H9 (cell line): ENCODE measurements around the gene CLEC16A. TPM values are rescaled to one million over a fixed set of nuclear protein-coding genes. Genes with fewer than 3 reads are reported as not detected.

ENCODE experiments used
- DNase-seq: peaks from one replicate; pipeline ENCODE4 v3.0.0-alpha.2; 2017
- H2AFZ ChIP-seq: one replicate; pipeline ENCODE4 v1.6.1; 2013; ENCODE audit warnings: mild to moderate bottlenecking, low read length, control low read depth, moderate library complexity
- H2AK5ac ChIP-seq: 2 replicates; pipeline ENCODE4 v1.6.1; 2013; ENCODE audit warnings: low read length, control low read depth, mixed read lengths; ENCODE audit not compliant: insufficient read length
- H2BK120ac ChIP-seq: one replicate; pipeline ENCODE4 v1.6.1; 2013; ENCODE audit warnings: low read depth, mild to moderate bottlenecking, low read length, control low read depth, inconsistent platforms; ENCODE audit not compliant: poor library complexity, severe bottlenecking
- H2BK12ac ChIP-seq: 2 replicates; pipeline ENCODE4 v1.6.1; 2013; ENCODE audit warnings: low read length, control low read depth, mixed read lengths, low read depth; ENCODE audit not compliant: insufficient read length
- H2BK15ac ChIP-seq: 2 replicates; pipeline ENCODE4 v1.6.1; 2013; ENCODE audit warnings: low read depth, low read length, control low read depth
- H2BK20ac ChIP-seq: one replicate; pipeline ENCODE4 v1.6.1; 2013; ENCODE audit warnings: low read depth, mild to moderate bottlenecking, low read length, control low read depth, inconsistent platforms; ENCODE audit not compliant: poor library complexity, severe bottlenecking
- H2BK5ac ChIP-seq: 2 replicates; pipeline ENCODE4 v1.6.1; 2013; ENCODE audit warnings: low read length, control low read depth, mixed read lengths; ENCODE audit not compliant: insufficient read length
- H3K14ac ChIP-seq: 2 replicates; pipeline ENCODE4 v1.6.1; 2013; ENCODE audit warnings: low read length, control low read depth; ENCODE audit not compliant: insufficient read depth
- H3K18ac ChIP-seq: 2 replicates; pipeline ENCODE4 v1.6.1; 2013; ENCODE audit warnings: low read depth, mild to moderate bottlenecking, mixed read lengths, low read length, control low read depth; ENCODE audit not compliant: insufficient read length
- H3K23ac ChIP-seq: 2 replicates; pipeline ENCODE4 v1.6.1; 2013; ENCODE audit warnings: low read length, control low read depth, mixed read lengths, low read depth; ENCODE audit not compliant: insufficient read length
- H3K23me2 ChIP-seq: 2 replicates; pipeline ENCODE4 v1.6.1; 2013; ENCODE audit warnings: low read depth, mild to moderate bottlenecking, mixed read lengths, low read length, control low read depth; ENCODE audit not compliant: insufficient read length, poor library complexity, severe bottlenecking
- H3K27ac ChIP-seq: 2 replicates; pipeline ENCODE4 v1.5.1; 2013; ENCODE audit warnings: low read length, control low read depth, mixed read lengths, low read depth; ENCODE audit not compliant: insufficient read length
- H3K27me3 ChIP-seq: 2 replicates; pipeline ENCODE4 v1.6.1; 2013; ENCODE audit warnings: low read length, control low read depth, inconsistent platforms; ENCODE audit not compliant: insufficient read depth
- H3K4ac ChIP-seq: 2 replicates; pipeline ENCODE4 v1.6.1; 2013; ENCODE audit warnings: low read depth, mild to moderate bottlenecking, control low read depth, inconsistent platforms, low read length, moderate library complexity
- H3K4me1 ChIP-seq: 2 replicates; pipeline ENCODE4 v1.6.1; 2013; ENCODE audit warnings: low read length, control low read depth, inconsistent platforms; ENCODE audit not compliant: insufficient read depth
- H3K4me2 ChIP-seq: 2 replicates; pipeline ENCODE4 v1.6.1; 2013; ENCODE audit warnings: low read length, control low read depth, mixed read lengths; ENCODE audit not compliant: insufficient read length, insufficient read depth
- H3K56ac ChIP-seq: 2 replicates; pipeline ENCODE4 v1.6.1; 2013; ENCODE audit warnings: low read depth, mild to moderate bottlenecking, mixed read lengths, low read length, control low read depth; ENCODE audit not compliant: insufficient read length
- H3K79me1 ChIP-seq: 2 replicates; pipeline ENCODE4 v1.6.1; 2013; ENCODE audit warnings: low read depth, mild to moderate bottlenecking, moderate library complexity, low read length, control low read depth, inconsistent platforms; ENCODE audit not compliant: insufficient read depth, poor library complexity, severe bottlenecking
- H3K79me2 ChIP-seq: 2 replicates; pipeline ENCODE4 v1.6.1; 2013; ENCODE audit warnings: low read length, control low read depth, inconsistent platforms; ENCODE audit not compliant: insufficient read depth
- H3K9ac ChIP-seq: 2 replicates; pipeline ENCODE4 v1.6.1; 2013; ENCODE audit warnings: low read length, control low read depth, mixed read lengths; ENCODE audit not compliant: insufficient read length; ENCODE audit errors: extremely low read depth
- H3K9me3 ChIP-seq: one replicate; pipeline ENCODE4 v1.6.1; 2013; ENCODE audit warnings: low read depth, low read length, inconsistent platforms; ENCODE audit not compliant: control insufficient read depth
- H3T11ph ChIP-seq: one replicate; pipeline ENCODE4 v1.6.1; 2013; ENCODE audit warnings: mild to moderate bottlenecking, low read length, control low read depth, inconsistent platforms
- H4K20me1 ChIP-seq: one replicate; pipeline ENCODE4 v1.6.1; 2013; ENCODE audit not compliant: control insufficient read depth, insufficient read length, insufficient read depth
- H4K5ac ChIP-seq: 2 replicates; pipeline ENCODE4 v1.6.1; 2013; ENCODE audit warnings: low read depth, mild to moderate bottlenecking, mixed read lengths, low read length, control low read depth; ENCODE audit not compliant: insufficient read length
- H4K8ac ChIP-seq: replicated peaks from 2 replicates; pipeline ENCODE4 v1.6.1; 2013; ENCODE audit warnings: low read length, control low read depth, mixed read lengths, low read depth; ENCODE audit not compliant: insufficient read length
- H4K91ac ChIP-seq: 2 replicates; pipeline ENCODE4 v1.6.1; 2013; ENCODE audit warnings: low read depth, mild to moderate bottlenecking, moderate library complexity, mixed read lengths, low read length, control low read depth; ENCODE audit not compliant: insufficient read length
- H3K27ac Mint-ChIP-seq, 3 experiments: 2 replicates in 2 of 3; 3 replicates in 1 of 3; pipeline ENCODE4 v1.8.0; 2020 to 2021; ENCODE audit warnings: mixed read lengths in 3 of 3, mild to moderate bottlenecking in 1 of 3, moderate library complexity in 1 of 3
- H3K27me3 Mint-ChIP-seq: 2 replicates; pipeline ENCODE4 v1.8.0; 2021; ENCODE audit warnings: low read depth, mild to moderate bottlenecking, moderate library complexity, mixed read lengths
- H3K36me3 Mint-ChIP-seq, 3 experiments: 2 replicates in 2 of 3; 3 replicates in 1 of 3; pipeline ENCODE4 v1.8.0; 2020 to 2021; ENCODE audit warnings: low read depth in 3 of 3, mixed read lengths in 3 of 3; ENCODE audit not compliant: insufficient read depth in 1 of 3
- H3K4me1 Mint-ChIP-seq, 2 experiments: 2 replicates each; pipeline ENCODE4 v1.8.0; 2020; ENCODE audit warnings: mixed read lengths in 2 of 2
- H3K4me3 Mint-ChIP-seq, 2 experiments: 2 replicates in 1 of 2; 3 replicates in 1 of 2; pipeline ENCODE4 v1.8.0; 2020 to 2021; ENCODE audit warnings: mild to moderate bottlenecking in 2 of 2, mixed read lengths in 2 of 2, moderate library complexity in 1 of 2
- H3K9me3 Mint-ChIP-seq, 2 experiments: 2 replicates in 1 of 2; 3 replicates in 1 of 2; pipeline ENCODE4 v1.8.0; 2020; ENCODE audit warnings: mild to moderate bottlenecking in 2 of 2, mixed read lengths in 2 of 2, moderate library complexity in 1 of 2
- CTCF ChIP-seq: fragments of 200-600 bp; sonication (generic); conservative IDR thresholded peaks from 3 replicates; pipeline ENCODE4 v1.8.0; 2021; ENCODE audit warnings: antibody characterized with exemption, mild to moderate bottlenecking
- total RNA-seq: library from RNA; stranded (reverse); gene quantifications from 2 replicates; pipeline ENCODE4 v1.2.1, GENCODE V29; 2021

The CLEC16A gene
- total RNA-seq, 1 experiment from 2014 or later, result 15.2 TPM

- Mint-ChIP-seq H3K27ac (no peak overlapping the region), H3K9me3 (peaks cover 7 to 8% of the 10 kb centered on the region in 2 experiments; a peak in 3 of 5 replicates), H3K4me1 (peaks cover 4 to 12% of the 10 kb centered on the region in 2 experiments), H3K36me3 (peaks cover 17 to 48% (median 38%) of the 10 kb centered on the region in 3 experiments), H3K4me3 (no peak overlapping the region), H3K27me3 (peaks cover 1% of the 10 kb centered on the region; the same call in 1 of the 2 replicates)
- Histone ChIP-seq H2BK15ac (no peak overlapping the region), H2BK12ac (no peak overlapping the region), H2BK120ac (no peak overlapping the region), H3K27ac (no peak overlapping the region), H3T11ph (no peak overlapping the region), H3K79me1 (no peaks in the 10 kb centered on the region), H3K14ac (no peak overlapping the region), H2AFZ (no peak overlapping the region), H3K4me2 (no peak overlapping the region), H3K23me2 (no peaks in the 10 kb centered on the region), H3K4ac (no peak overlapping the region), H4K5ac (no peak overlapping the region), H4K20me1 (no peaks in the 10 kb centered on the region), H2BK20ac (no peak overlapping the region), H3K4me1 (no peaks in the 10 kb centered on the region), H2BK5ac (no peak overlapping the region), H4K8ac (no peak overlapping the region), H3K9me3 (no peaks in the 10 kb centered on the region), H4K91ac (no peak overlapping the region), H3K56ac (no peak overlapping the region), H2AK5ac (no peak overlapping the region), H3K27me3 (no peaks in the 10 kb centered on the region), H3K18ac (no peak overlapping the region), H3K23ac (no peak overlapping the region), H3K79me2 (no peaks in the 10 kb centered on the region), H3K9ac (no peak overlapping the region)
- no peak for DNase-seq
- no peak for TF ChIP-seq CTCF
Measured at GRCh38 chr16:11029948-11030347, 85.6 kb downstream of the CLEC16A start.
